ENCODE data around the gene TEDDM1.
A peak's percentile ranks its signal among the peaks of the same experiment; 100 is the strongest.
"Not testable (repeated sequence)": the region's sequence is repeated elsewhere in the genome, so short reads cannot be mapped to it uniquely, and the experiment has no call there.

TEDDM1 gene, protein sequence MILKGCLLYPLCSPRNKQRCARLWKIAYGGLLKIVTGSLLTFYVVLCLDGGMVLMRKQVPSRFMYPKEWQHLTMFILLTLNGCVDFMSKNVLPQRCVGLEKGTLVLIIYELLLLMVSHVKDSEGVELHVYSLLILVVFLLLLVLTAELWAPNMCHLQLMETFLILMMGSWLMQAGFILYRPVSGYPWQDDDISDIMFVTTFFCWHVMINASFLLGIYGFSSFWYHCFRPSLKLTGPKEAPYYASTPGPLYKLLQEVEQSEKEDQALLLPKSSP

DNA sequence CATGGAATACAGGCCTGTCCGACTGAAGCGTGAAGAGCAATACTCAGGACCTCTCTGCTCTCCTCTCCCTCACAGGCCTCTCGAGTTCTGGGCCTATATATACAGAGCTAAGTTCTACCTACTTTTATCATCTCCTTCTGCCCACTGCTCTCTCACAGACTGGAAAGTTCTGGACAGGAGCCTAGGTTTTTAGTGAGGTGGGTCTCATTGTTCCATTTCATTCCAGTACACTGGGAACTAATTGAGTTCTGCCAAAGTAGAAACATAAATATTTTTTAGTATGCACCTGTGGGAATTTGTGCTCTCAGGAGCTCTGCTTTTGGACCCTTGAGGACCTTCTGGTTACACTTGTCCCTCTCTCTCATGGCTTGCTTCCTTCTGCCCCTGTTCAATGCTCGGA is at the start of gene TEDDM1:
Gene TEDDM1 (minus strand): TSS at position 101 of the 400 bp plus-strand sequence. CDS start 182 bp downstream, outside the sequence.
- Mint-ChIP-seq H3K27ac (no peak within 1 kb of the TSS), H3K27me3 (ENCODE audit: low read depth) (peaks cover 35% of the 10 kb centered on the region), H3K9me3 (peaks cover 8% of the 10 kb centered on the region), H3K4me1 (ENCODE audit: low read depth) (peaks cover 9% of the 10 kb centered on the region), H3K36me3 (ENCODE audit: low read depth) (no peaks in the 10 kb centered on the region), H3K4me3 (no peak within 1 kb of the TSS)
- no peak for DNase-seq (ENCODE audit: low spot score)

DNA sequence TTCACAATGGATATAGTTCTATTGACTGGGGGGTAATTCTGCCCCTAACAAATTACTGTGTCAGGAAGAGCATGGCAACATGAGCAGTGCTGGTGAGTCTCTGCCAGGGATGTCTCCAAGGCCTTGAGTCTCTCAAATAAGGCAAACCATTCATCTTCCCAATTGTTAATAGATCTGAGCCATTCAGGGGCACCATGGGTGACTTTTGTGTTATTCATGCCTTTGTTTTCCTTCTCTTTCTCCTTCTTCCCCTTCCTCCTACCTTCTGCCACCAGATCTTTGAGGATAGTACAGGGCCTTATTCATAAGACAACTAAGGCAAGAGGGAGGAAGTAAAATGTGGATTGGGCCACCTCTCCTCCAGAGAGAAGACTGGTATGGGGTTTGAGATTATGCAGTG is 49.6 kb upstream of the TEDDM1 start, which contains the start of gene RGSL1:
Gene RGSL1 (plus strand): TSS at position 60 of the 400 bp plus-strand sequence. CDS start 20 bp downstream, at position 80.
- Mint-ChIP-seq H3K27me3 (ENCODE audit: low read depth) (peaks cover 3% of the 10 kb centered on the region), H3K9me3 (no peaks in the 10 kb centered on the region), H3K4me1 (ENCODE audit: low read depth) (peaks cover 6% of the 10 kb centered on the region), H3K27ac (no peak within 1 kb of the TSS), H3K4me3 (no peak within 1 kb of the TSS), H3K36me3 (ENCODE audit: low read depth) (no peaks in the 10 kb centered on the region)
- DNase-seq (ENCODE audit: low spot score) = no peak

DNA sequence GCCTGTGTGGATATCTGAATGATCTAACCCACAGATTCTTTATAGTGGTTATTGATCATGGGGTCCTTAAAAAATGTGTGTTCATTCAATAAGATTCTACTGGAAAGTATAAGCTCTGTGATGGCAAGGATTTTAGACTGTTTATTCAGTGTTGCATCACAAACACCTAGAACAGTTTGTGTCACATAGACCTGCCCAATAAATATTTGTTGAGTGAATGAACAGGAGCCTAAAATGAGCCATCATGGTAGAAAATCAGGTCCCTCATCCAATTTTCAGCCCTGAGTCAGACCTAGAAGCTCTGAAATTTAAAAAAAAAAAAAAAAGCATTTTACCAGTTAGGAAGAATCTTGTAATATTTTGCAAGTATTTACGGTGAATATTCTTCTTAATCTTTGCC is 47.2 kb upstream of the TEDDM1 start:
- no peak for DNase-seq (ENCODE audit: low spot score)
- no peaks in the 10 kb centered on the region for H3K27me3 Mint-ChIP-seq (ENCODE audit: low read depth)
- H3K27ac Mint-ChIP-seq = no peak overlapping the region
- peaks cover 6% of the 10 kb centered on the region for H3K4me1 Mint-ChIP-seq (ENCODE audit: low read depth)
- no peak overlapping the region for H3K4me3 Mint-ChIP-seq
- no peaks in the 10 kb centered on the region for H3K36me3 Mint-ChIP-seq (ENCODE audit: low read depth)
- H3K9me3 Mint-ChIP-seq = no peaks in the 10 kb centered on the region

DNA sequence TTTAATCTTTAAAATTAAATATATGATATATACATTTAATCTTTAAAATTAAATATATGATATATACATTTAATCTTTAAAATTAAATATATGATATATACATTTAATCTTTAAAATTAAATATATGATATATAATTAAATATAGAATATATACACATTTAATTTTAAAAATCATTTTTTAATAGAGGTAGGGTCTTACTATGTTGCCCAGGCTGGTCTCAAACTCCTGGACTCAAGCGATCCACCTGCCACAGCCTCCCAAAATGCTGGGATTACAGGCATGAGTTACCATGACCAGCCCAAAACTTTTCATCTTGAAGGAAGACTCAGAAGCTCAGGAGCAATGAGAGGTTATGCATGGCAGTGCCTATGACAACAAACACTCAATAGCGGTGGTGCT is 46.7 kb upstream of the TEDDM1 start:
- not testable (repeated sequence) for H3K27ac Mint-ChIP-seq; H3K36me3 Mint-ChIP-seq (ENCODE audit: low read depth); H3K27me3 Mint-ChIP-seq (ENCODE audit: low read depth); H3K9me3 Mint-ChIP-seq; H3K4me3 Mint-ChIP-seq; DNase-seq (ENCODE audit: low spot score); H3K4me1 Mint-ChIP-seq (ENCODE audit: low read depth)

DNA sequence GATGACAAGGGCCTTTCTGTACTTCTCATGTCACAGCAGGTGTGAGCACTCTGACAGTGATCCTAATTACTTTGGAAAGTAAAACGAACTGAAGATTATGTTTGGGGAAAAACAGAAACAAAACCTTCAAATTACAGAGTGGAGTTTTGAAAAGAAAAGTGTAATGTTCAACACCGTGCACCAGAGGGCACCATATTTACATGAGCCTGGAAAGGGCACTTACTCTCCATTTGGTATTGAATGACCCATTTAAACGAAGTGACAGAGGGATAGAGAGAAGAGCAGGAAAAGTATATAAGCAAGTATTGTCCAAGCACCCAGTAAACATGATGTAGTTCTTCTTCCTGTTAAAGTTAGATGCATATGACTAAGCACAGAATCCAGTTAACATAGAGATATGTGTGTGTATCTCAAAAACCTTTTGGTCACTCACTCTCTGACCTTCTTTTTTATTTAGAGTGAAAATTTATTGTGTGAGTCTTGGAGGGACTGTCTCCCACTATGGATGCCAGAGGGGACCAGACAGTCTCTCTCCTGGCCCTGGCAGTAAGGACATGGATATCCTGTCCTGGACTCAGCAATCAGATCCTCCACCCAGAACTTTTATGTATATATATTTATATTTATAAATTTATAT is 45.7 kb upstream of the TEDDM1 start:
- Mint-ChIP-seq H3K9me3 (no peaks in the 10 kb centered on the region), H3K4me3 (no peak overlapping the region), H3K36me3 (ENCODE audit: low read depth) (no peaks in the 10 kb centered on the region)

DNA sequence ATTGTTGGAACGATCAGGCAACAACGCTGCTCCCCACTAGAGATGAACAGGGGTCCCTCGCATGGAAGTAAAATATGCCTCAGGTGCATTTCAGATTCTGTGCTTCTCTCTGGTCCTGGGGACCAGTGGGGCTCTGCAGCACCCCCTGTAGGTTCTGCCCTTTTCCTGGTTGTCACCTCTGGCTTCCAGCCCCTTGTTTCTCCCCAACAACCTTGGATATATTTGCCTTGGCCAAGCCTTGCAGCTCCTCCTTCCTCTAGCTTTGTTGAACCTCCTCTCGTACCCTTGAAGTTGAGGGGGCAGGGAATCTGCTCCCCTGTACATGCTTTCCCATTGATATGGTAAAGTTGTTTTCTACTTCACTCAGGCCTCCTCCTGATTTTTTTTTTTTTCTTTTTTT is 44.0 kb upstream of the TEDDM1 start:
- DNase-seq (ENCODE audit: low spot score) = no peak
- Mint-ChIP-seq H3K27me3 (ENCODE audit: low read depth) (peaks cover 2% of the 10 kb centered on the region), H3K4me1 (ENCODE audit: low read depth) (peaks cover 4% of the 10 kb centered on the region), H3K9me3 (no peaks in the 10 kb centered on the region), H3K4me3 (no peak overlapping the region), H3K27ac (no peak overlapping the region), H3K36me3 (ENCODE audit: low read depth) (no peaks in the 10 kb centered on the region)

More for the DNA sequence above, 45.7 kb upstream of the TEDDM1 start:
- Mint-ChIP-seq H3K27me3 (ENCODE audit: low read depth) (peaks cover 2% of the 10 kb centered on the region), H3K4me1 (ENCODE audit: low read depth) (peaks cover 4% of the 10 kb centered on the region), H3K27ac (no peak overlapping the region)
- DNase-seq (ENCODE audit: low spot score) = no peak

DNA sequence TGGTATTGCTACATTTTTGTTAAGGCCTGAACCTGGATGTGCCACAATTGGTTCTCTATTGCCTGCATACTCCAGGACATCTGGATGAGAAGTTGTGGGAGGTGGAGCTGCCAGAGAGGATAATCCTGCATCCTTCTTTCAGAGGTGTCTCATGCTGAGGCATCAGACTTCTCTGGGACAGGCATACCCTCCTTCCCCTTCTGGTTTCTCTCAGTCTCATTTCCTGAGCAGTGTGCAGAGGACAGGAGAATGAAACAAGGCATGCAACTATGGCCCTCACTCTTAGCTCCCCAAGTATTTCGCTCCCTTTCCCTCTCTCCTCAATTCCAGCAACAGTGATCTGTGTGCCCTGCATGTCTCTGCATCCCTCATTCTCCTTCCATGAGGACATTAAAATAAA is 41.9 kb upstream of the TEDDM1 start:
- no peak for DNase-seq (ENCODE audit: low spot score)
- peaks cover 4% of the 10 kb centered on the region for H3K4me1 Mint-ChIP-seq (ENCODE audit: low read depth)

DNA sequence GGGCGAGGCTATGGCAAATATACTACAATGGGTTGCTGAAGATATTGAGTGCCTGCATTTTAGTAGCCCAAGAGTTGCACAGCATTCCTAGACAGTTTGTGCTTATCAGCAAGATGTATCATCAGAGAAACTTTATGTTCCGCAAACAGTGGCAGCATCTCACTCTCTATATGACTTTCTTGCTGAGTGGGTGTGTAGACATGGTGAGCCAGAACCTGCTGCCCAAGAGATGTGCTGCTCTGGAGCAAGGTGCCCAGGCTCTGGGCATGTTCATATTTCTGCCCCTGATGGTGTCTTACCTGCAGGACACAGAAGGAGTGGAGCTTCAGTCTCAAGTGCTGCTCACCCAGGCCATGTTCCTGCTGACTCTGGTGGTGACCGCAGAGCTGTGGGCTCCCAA is 41.3 kb upstream of the TEDDM1 start:
- Mint-ChIP-seq H3K27ac (no peak overlapping the region), H3K4me3 (no peak overlapping the region), H3K36me3 (ENCODE audit: low read depth) (no peaks in the 10 kb centered on the region), H3K27me3 (ENCODE audit: low read depth) (peaks cover 5% of the 10 kb centered on the region), H3K4me1 (ENCODE audit: low read depth) (peaks cover 4% of the 10 kb centered on the region), H3K9me3 (peaks cover 3% of the 10 kb centered on the region)
- no peak for DNase-seq (ENCODE audit: low spot score)

More for the DNA sequence above, 41.9 kb upstream of the TEDDM1 start:
- Mint-ChIP-seq H3K27me3 (ENCODE audit: low read depth) (peaks cover 5% of the 10 kb centered on the region), H3K36me3 (ENCODE audit: low read depth) (no peaks in the 10 kb centered on the region), H3K27ac (no peak overlapping the region), H3K9me3 (peaks cover 3% of the 10 kb centered on the region), H3K4me3 (no peak overlapping the region)

DNA sequence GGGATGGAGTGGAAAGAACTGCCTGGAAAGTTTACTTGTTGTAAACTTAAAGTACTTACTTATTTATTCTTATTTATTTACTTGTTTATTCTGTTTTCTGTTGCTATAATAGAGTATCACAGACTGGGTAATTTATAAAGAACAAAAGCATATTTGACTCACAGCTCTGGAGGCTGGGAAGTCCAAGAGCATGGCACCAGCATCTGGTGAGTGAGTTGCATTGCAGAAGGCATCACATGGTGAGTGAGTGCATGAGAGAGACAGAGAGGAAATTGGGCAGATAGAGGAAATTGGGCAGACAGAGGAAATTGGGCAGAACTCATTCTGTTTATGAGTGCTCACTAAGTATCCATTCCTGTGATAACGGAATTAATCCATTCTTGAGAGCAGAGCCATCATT is 37.9 kb upstream of the TEDDM1 start:
- Mint-ChIP-seq H3K9me3 (peaks cover 3% of the 10 kb centered on the region), H3K27ac (no peak overlapping the region), H3K4me1 (ENCODE audit: low read depth) (no peaks in the 10 kb centered on the region), H3K4me3 (no peak overlapping the region), H3K27me3 (ENCODE audit: low read depth) (peaks cover 19% of the 10 kb centered on the region), H3K36me3 (ENCODE audit: low read depth) (no peaks in the 10 kb centered on the region)
- DNase-seq (ENCODE audit: low spot score) = no peak

DNA sequence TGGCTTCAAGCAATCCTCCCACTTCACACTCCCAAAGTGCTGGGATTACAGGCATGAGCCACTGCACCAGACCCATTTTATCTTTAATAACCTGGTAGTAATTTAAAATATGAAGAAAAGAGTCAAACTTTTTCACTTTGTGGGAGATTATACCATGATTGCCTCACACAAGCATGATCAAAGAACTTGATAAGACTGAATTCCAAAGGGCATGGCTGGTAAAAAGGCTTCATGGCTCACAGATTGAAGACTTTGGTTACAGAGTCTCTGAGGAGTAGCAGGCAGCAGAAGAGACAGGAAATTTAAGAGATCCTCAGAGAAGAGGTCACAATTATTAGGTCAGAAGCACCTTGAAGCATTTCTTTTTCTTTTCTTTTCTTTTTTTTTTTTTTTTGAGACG is 33.1 kb upstream of the TEDDM1 start:
- no peak overlapping the region for H3K27ac Mint-ChIP-seq
- H3K4me1 Mint-ChIP-seq (ENCODE audit: low read depth) = peaks cover 16% of the 10 kb centered on the region
- H3K27me3 Mint-ChIP-seq (ENCODE audit: low read depth) = peaks cover 39% of the 10 kb centered on the region
- no peaks in the 10 kb centered on the region for H3K36me3 Mint-ChIP-seq (ENCODE audit: low read depth)
- no peak overlapping the region for H3K4me3 Mint-ChIP-seq
- peaks cover 3% of the 10 kb centered on the region for H3K9me3 Mint-ChIP-seq
- no peak for DNase-seq (ENCODE audit: low spot score)

DNA sequence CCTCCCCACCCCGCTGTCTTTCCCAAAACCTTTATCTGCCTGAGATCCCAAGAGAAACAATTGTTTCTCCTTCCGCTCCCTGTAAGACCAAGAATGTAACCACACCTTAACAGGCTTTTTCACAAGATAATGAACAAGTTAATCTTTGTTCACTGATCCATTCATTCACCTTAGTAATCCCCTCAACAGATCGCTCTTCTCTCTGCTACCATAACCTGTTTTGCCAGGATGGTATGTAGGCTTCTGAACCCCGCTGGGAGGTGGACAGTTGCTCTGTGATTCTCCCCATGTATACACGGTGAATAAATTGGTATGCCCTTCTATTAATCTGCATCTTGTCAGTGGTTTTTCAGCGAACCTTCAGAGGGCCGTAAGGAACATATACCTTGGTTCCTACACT is 30.8 kb upstream of the TEDDM1 start:
- peaks cover 43% of the 10 kb centered on the region for H3K27me3 Mint-ChIP-seq (ENCODE audit: low read depth)
- no peaks in the 10 kb centered on the region for H3K9me3 Mint-ChIP-seq
- no peak overlapping the region for H3K27ac Mint-ChIP-seq
- H3K36me3 Mint-ChIP-seq (ENCODE audit: low read depth) = no peaks in the 10 kb centered on the region
- peaks cover 18% of the 10 kb centered on the region for H3K4me1 Mint-ChIP-seq (ENCODE audit: low read depth)
- H3K4me3 Mint-ChIP-seq = peak overlapping the region; percentile 39
- DNase-seq (ENCODE audit: low spot score) = no peak

DNA sequence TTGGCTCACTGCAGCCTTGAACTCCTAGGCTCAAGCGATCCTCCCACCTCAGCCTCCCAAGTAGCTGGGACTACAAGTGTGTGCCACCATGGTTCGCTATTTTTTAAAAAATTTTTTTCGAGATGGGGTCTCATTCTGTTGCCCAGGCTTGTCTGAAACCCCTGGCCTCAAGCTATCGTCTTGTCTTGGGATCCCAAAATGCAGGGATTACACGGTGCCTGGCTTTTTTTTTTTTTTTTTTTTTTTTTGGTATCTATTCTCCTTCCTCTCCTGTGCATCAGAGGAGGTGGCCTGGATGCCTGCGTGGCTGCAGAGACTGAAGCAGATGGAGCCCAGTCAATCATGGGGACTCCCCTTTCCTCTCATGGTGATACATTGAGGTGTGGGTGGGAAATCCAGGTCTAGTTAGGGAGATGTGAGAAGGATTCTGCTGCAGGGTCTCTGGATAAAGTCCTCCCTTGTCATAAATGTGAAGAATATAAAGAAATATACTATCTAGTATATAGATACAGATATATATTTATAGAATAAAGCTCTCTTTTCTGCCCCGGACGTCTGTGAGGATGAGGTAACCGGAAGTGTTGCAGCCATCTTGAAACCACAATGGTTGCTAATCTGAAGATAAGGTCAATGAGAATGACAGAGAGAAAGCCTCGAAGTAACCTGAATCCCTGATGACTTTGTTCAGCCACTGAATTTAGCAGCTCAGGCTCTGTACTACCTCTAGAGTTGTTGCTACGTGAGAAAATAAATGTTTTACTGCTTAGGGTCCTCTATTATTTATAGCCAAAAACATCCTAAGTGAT is 30.0 kb upstream of the TEDDM1 start:
- Mint-ChIP-seq H3K4me1 (ENCODE audit: low read depth) (peaks cover 18% of the 10 kb centered on the region), H3K4me3 (peak overlapping the region; percentile 53), H3K27ac (peak overlapping the region; percentile 71), H3K36me3 (ENCODE audit: low read depth) (no peaks in the 10 kb centered on the region), H3K9me3 (no peaks in the 10 kb centered on the region), H3K27me3 (ENCODE audit: low read depth) (peaks cover 46% of the 10 kb centered on the region)
- DNase-seq (ENCODE audit: low spot score) = peak; percentile 59

DNA sequence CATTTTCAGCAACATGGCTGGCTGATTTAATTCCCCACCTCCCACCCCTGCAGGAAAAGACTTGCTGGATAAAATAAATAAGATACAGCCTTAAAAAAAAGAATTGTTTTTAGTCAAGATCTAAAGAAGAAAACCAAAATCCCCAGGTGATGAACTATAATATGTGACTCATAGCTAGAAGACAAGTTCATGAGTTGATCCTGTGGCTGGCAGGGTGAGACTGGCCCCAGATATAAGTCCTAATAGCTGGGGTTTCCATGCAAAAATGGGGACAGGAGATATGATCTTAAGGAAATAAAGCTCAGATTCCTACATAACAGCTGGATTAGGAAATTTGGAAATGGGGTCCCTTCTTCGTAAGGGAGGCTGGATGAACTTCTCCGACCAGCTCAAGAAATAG is 27.6 kb upstream of the TEDDM1 start:
- no peak for DNase-seq (ENCODE audit: low spot score)
- Mint-ChIP-seq H3K27ac (no peak overlapping the region), H3K36me3 (ENCODE audit: low read depth) (no peaks in the 10 kb centered on the region), H3K4me3 (no peak overlapping the region), H3K27me3 (ENCODE audit: low read depth) (peaks cover 42% of the 10 kb centered on the region), H3K4me1 (ENCODE audit: low read depth) (peaks cover 18% of the 10 kb centered on the region), H3K9me3 (no peaks in the 10 kb centered on the region)
